HG03103 (cell line): Measurements from ENCODE around the gene TOGARAM1.

ENCODE experiments used
- ATAC-seq: cut with Tn5 transposase; IDR thresholded peaks from one replicate; pipeline ENCODE4 v1.9.1; 2021; ENCODE audit warnings: low read depth; ENCODE audit not compliant: unreplicated experiment

Gene TOGARAM1

DNA sequence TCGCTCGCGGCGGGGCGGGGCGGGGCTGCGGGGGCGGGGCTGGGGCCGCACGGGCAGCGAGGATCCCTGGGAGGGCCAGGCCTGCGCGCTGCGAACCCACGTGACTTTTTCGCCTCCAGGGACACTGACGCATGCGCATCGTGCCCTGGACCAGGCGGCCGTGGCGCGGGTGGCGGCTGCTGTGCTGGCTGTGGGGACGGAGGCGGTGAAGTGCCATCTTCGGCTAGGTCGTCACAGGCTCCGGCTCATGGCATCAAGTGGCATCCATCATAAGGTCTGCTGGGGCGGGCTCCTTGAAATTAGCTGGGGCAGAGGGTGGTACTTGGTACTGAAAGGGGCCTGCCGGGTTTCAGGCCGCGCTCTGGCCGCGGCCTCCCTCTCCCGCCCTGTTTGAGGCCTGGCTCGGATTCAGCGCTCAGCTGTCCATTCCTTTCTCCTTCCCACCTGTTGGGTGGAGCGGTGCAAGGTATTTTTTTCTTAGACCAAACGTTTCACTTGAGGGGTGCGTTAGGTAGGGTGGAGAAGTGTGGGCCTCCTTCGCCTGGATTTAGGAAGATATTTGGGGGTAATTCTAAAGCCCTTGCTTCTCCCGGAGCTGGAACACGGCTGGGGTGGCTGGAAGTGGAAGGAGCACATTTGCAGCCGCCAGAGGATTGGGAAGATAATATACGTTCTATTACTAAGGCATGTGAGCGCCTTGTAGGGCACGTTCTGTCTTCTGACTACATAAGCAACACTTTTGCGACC, 122.2 kb downstream of the TOGARAM1 start, which contains the start of gene PRPF39:
Gene PRPF39 (plus strand): TSS at position 141 of the 747 bp plus-strand sequence. CDS start 11,124 bp downstream, outside the sequence.
- peak; percentile 96 for ATAC-seq

DNA sequence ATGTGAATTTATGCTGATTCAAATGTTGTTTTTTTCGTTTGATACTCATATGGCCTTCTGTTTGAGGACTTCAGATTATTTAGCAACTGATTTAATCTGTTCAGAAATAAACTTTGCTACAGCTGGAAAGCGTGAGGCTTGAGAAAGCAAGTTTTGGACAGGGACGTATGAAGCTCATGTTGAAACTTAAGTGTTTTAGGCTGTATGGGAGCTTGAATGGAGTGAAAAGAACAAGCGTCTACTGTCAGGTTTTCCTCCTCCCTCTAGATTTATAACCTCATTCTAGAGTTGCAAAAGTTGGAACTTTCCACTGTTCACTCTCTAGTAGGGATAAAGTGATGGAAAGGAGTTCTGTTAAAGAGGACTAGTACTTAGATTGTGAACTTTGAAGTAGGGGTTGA, 123.0 kb downstream of the TOGARAM1 start:
- no peak for ATAC-seq

DNA sequence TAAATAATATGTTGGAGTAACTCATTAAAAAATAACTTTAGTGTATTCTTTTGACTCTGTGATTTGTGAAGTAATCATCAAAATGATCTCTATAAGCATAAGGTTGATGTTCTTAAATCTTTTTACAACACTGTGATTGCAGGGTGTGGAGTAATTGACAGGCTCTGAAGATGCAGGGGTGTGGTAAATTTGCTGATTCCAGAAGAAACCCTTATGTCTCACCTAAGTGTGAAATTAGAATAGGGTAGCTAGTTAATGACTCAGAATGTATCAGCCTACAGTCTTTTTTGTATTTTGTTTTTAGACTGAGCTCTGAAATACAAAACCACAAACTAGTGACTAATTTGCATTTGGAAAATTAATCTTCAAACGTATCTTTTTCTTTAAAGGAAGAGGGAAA, 127.8 kb downstream of the TOGARAM1 start:
- ATAC-seq = peak; percentile 67

DNA sequence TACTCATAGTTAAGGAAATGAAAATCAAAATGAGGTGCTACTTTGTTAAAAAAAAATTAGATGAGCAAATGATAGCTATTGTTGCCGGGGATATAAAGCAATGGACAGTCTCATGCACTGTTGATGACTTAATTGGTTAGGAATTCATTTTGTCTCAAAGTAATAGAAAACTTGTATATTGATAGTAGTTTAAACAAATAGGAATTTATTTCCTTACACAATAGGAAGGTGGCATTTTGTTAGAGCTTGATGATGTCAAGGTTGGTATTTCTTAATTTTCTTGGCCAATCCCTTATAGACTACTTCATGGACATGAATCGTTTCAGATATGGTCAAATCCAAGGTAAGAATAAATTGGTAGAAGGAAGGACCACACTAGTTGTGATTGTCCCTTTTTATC, 129.7 kb downstream of the TOGARAM1 start:
- no peak for ATAC-seq

DNA sequence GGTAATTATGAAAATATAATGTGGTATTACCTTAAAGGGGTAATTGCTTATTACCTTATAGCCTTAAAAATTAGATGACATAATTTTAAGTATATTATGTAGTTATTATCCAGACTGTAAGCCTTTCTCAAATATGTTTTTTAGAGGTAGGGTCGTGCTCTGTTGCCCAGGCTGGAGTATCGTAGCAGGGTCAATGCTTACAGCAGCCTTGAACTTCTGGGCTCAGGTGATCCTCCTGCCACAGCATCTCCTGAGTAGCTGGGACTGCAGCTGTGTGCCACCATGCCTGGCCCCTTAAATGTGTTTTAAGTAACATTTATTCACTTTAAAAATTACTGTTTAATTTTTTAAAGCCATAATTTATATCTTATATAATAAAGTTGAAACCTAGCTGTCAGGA, 132.3 kb downstream of the TOGARAM1 start:
- no peak for ATAC-seq

DNA sequence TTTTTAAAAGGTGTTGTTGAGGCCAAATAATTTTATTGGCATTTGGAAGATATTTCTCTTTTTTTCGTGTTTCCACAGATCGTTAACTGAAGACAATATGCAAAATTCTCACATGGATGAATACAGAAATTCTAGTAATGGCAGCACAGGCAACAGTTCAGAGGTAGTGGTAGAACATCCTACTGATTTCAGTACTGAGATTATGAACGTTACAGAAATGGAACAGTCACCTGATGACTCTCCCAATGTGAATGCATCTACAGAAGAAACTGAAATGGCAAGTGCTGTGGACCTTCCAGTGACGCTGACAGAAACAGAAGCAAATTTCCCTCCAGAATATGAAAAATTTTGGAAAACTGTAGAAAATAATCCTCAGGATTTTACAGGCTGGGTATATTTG, 133.2 kb downstream of the TOGARAM1 start:
- ATAC-seq = no peak

DNA sequence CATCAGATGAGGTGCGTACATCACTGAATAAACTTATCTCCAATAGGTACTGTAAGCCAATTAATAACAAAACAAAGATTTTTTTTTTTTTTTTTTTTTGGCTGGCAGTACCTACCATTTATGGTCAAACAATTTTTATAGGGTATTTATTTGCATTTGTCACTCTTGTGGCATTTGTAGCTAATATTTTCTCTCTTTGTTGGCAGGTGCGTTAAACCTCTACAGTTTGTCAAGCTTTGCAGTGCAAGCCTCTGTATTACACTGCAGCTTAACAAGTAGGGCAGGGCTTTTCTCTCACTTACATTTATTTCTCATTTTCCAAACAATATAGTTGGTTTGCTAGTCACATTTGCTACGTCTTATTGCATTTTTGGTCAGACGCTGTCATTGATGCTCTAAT, 134.2 kb downstream of the TOGARAM1 start:
- no peak for ATAC-seq

DNA sequence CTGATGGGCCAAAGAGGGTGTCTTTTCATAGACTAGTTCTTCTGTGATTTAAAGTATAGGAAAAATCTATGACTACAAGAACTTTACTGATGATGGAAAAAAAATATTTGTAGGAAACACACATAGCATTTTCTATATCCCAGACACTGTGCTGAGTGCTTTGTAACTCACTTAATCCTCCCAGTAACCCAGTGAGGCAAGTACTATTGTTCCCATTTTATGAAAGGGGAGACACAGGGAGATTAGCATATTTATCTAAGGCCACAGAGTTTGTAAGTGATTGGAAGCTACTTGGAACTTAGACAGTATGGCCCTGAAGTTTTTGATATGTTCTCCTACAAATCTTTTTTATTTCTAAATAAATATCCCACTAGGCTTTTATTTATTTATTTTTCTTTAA, 141.8 kb downstream of the TOGARAM1 start:
- ATAC-seq = no peak

DNA sequence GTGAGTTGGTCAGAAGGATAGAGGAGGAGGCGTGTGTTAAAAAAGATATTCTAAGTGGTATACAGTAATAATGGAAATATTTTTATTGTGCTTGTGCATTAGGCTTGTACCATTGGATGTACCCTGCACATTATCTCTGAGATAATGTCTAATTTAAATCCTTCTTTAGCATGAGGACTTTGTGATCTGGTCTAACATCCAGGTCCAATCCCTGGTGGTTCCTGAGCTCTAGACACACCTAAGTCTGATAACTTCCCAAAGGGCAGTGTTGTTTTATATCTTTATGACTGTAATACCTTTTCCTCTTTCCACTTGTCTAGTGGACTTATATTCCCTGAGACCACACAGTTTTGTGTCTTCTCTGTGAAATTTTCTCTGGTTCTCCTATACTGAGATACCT, 142.6 kb downstream of the TOGARAM1 start:
- no peak for ATAC-seq

DNA sequence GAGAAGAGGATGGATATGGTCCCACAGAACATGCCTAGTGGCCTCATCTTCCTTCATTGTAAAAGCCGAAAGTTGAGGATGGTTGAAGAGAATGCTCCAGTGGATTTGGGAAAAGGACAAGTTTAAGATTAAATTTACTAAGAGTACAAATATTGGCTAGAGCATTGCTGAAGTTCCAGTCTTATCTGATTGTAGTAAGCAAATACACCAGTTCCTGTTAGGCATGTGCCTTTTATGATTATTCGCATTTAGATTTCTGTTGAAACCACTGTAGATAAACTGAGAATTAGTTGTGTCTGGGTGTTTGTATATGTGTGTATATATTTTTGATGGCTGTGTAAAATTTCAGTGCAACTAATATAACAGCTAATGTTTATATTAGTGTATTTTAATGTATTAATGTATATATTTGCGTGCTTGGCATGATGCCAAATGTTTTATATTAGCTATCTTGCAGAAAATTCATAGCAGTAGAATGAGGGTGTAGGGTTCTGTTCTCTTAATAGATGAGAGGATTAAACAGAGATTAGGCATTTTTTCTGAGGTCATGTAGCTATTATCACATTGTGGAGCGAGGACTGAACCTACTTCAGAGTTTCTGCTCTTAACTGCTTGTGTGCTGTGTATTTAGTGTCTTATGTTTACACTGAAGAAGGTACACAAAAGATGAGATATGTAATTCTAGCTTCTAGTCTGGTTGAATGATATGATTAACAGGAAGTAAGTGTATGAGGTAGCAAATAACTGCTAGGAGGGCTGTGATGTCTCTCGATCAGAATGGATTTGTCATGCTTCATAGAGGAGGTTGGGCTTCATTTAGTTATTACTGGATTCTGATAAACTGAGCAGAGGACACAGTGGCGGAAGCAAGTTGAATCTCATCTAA, 151.1 kb downstream of the TOGARAM1 start:
- no peak for ATAC-seq

DNA sequence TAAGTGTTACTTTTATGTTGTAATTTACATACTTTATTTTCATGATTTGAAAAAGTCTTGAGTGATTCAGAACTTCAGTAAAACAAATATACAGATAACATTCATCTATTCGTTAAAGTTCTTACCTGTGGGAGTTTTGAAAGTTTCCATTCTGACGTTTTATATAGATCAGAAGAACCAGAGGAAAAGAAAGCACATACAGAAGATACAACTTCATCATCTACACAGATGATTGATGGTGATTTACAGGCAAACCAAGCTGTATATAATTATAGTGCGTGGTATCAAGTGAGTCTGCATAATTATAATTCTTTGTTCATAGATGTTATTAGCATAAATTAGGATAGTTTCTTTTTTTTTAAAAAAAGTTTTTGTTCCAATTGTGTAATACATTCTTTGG, 152.3 kb downstream of the TOGARAM1 start:
- ATAC-seq = no peak

DNA sequence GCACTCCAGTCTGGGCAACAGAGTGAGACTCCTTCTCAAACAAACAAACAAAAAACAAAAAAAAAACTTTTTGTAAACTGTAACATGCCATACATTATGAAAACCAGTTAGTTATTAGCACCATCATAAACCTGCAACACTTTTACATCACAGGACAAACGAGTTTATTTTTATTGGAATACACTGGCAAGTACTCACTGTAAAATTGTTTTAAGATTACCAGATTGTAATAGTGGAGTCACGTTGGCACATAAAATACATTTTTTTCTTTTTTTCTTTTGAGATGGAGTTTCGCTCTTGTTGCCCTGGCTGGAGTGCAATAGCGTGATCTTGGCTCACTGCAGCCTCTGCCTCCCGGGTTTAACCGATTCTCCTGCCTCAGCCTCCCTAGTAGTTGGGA, 156.6 kb downstream of the TOGARAM1 start:
- no peak for ATAC-seq

DNA sequence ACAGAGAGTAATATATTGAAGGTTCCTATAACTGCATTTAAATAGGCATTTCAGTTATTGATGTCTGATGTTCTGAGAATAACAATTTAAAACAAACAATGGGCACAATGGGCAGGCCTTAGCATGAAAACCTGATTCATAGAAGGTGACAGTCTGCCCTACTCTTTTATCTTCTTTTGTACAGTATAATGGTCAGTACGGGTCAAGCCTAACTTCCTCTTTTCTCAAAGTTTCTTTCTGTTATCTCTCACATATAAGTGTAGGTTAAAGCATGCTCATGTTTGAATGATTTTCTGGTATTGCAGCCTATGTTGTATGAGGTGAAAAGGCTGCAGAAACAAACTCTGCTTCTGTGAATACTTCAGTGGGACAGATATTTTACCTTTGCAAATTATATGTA, 158.1 kb downstream of the TOGARAM1 start:
- ATAC-seq = no peak

DNA sequence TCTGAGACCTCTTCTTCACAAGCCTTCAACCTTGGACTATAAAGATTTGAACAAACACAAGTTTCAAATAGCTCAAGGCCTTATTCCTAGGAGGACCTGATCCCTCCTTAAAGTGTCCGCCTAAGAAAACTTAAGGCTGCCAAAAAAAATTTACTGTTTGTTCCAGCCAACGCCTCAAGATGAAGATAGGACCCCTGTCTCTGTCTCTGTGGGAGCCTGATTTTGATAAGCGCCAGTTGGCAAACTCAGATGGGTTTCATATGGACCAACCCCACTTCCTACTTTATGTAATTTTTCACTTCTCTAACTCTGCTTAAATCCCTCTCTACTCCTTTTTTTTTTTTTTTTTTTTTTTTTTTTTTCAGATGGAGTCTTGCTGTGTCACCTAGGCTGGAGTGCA, 161.3 kb downstream of the TOGARAM1 start:
- ATAC-seq = no peak
